ENCODE results near the gene KIF26B.

The KIF26B gene

GRCh38 chr1:245207056-245207638, 52.4 kb downstream of the KIF26B start:
- no peak for DNase-seq

- DNase-seq, result no peak
Measured at GRCh38 chr1:245207801-245208200, 53.0 kb downstream of the KIF26B start.

- no peak for DNase-seq
Measured at GRCh38 chr1:245209658-245210435, 55.1 kb downstream of the KIF26B start.

GRCh38 chr1:245211035-245211749, 56.4 kb downstream of the KIF26B start:
- no peak for DNase-seq

GRCh38 chr1:245211761-245212160, 57.0 kb downstream of the KIF26B start:
- DNase-seq, result no peak

- no peak for DNase-seq
Measured at GRCh38 chr1:245212221-245212710, 57.5 kb downstream of the KIF26B start.

- DNase-seq, result no peak
Measured at GRCh38 chr1:245213066-245213831, 58.5 kb downstream of the KIF26B start.

- DNase-seq, result no peak
Measured at GRCh38 chr1:245215071-245215470, 60.3 kb downstream of the KIF26B start.

GRCh38 chr1:245216366-245217115, 61.8 kb downstream of the KIF26B start:
- peak in 1 of 56 donors; percentile 11 for DNase-seq

GRCh38 chr1:245217853-245218608, 63.2 kb downstream of the KIF26B start:
- DNase-seq, result no peak

- DNase-seq, result peak in 5 of 56 donors; percentile 5 to 13 (median 7)
Measured at GRCh38 chr1:245220381-245220985, 65.7 kb downstream of the KIF26B start.

GRCh38 chr1:245221805-245222204, 67.0 kb downstream of the KIF26B start:
- DNase-seq, result no peak

- DNase-seq, result no peak
Measured at GRCh38 chr1:245222931-245223595, 68.3 kb downstream of the KIF26B start.

- DNase-seq, result no peak
Measured at GRCh38 chr1:245225322-245226202, 70.8 kb downstream of the KIF26B start.

GRCh38 chr1:245226203-245226499, 71.4 kb downstream of the KIF26B start:
- DNase-seq, result no peak

- no peak for DNase-seq
Measured at GRCh38 chr1:245229051-245229450, 74.3 kb downstream of the KIF26B start.

- DNase-seq, result no peak
Measured at GRCh38 chr1:245232931-245233330, 78.1 kb downstream of the KIF26B start.

Measured in nucleus accumbens (tissue), 56 donors.